Left hindlimb (tissue), 1 donor: ENCODE measurements around the gene CLASRP.

ENCODE experiments used
- DNase-seq: peaks from one replicate; pipeline ENCODE4 v3.0.0-alpha.2; 2018

The CLASRP gene

GRCh38 chr19:45063851-45064801 is 25.3 kb downstream of the CLASRP start:
- DNase-seq = no peak

- peak; percentile 16 for DNase-seq
These were observed 28.2 kb downstream of the CLASRP start for GRCh38 chr19:45066921-45067661.

GRCh38 chr19:45068041-45068440 is 29.2 kb downstream of the CLASRP start:
- no peak for DNase-seq

GRCh38 chr19:45069056-45069455 is 30.2 kb downstream of the CLASRP start:
- DNase-seq = peak; percentile 31

- peak; percentile 13 for DNase-seq
These were observed 31.4 kb downstream of the CLASRP start for GRCh38 chr19:45070214-45070613.

- no peak for DNase-seq
These were observed 32.2 kb downstream of the CLASRP start for GRCh38 chr19:45070861-45071544.

- no peak for DNase-seq
These were observed 32.7 kb downstream of the CLASRP start for GRCh38 chr19:45071545-45071938.

GRCh38 chr19:45071969-45072790 is 33.3 kb downstream of the CLASRP start:
- DNase-seq = no peak

- DNase-seq = no peak
These were observed 36.0 kb downstream of the CLASRP start for GRCh38 chr19:45074744-45075300.

GRCh38 chr19:45075301-45076028 is 36.6 kb downstream of the CLASRP start:
- peak; percentile 66 for DNase-seq

GRCh38 chr19:45076029-45076850 is 37.4 kb downstream of the CLASRP start, which contains the start of gene ZNF296:
Gene ZNF296 (minus strand): TSS chr19:45076478. CDS start chr19:45076373, 105 bp downstream.
- peak; percentile 68 for DNase-seq

- DNase-seq = no peak
These were observed 38.2 kb downstream of the CLASRP start for GRCh38 chr19:45076851-45077730.

GRCh38 chr19:45078390-45079062 is 39.7 kb downstream of the CLASRP start:
- DNase-seq = no peak

- peak; percentile 83 for DNase-seq
These were observed 40.4 kb downstream of the CLASRP start, which contains the start of gene GEMIN7 for GRCh38 chr19:45079063-45079910. Gene GEMIN7 (plus strand): TSS chr19:45079260. CDS start chr19:45090115, 10,855 bp downstream.

GRCh38 chr19:45079911-45080370 is 41.1 kb downstream of the CLASRP start:
- no peak for DNase-seq

GRCh38 chr19:45082170-45082569 is 43.3 kb downstream of the CLASRP start:
- no peak for DNase-seq

- DNase-seq = no peak
These were observed 47.6 kb downstream of the CLASRP start for GRCh38 chr19:45086480-45086879.
